ENCODE results near the gene DACH1.

Gene DACH1

GRCh38 chr13:71759651-71760511 lies 107.1 kb downstream of the DACH1 start:
- H2BK5ac ChIP-seq (ENCODE audit: low read length): no peak overlapping the region
- no peak overlapping the region for H2BK120ac ChIP-seq (ENCODE audit: low read depth, low read length)
- no peak overlapping the region for H3K4me3 ChIP-seq (ENCODE audit: low read length in 2 of 2)
- peak overlapping the region; percentile 66 for H2AFZ ChIP-seq (ENCODE audit: low read length)
- no peaks in the 10 kb centered on the region for H3K36me3 ChIP-seq (replicated peaks in 1 of 2; ENCODE audit: control insufficient read depth in 2 of 2, insufficient read depth in 2 of 2, low read length in 2 of 2)
- no peak overlapping the region for H3K4ac ChIP-seq (ENCODE audit: low read length)
- peak; percentile 44 for DNase-seq (ENCODE audit: low spot score)
- H4K8ac ChIP-seq (ENCODE audit: low read depth, low read length): no peak overlapping the region
- H3K27me3 ChIP-seq (ENCODE audit: control insufficient read depth in 3 of 3, insufficient read depth in 3 of 3, low read depth in 1 of 3, low read length in 3 of 3): no peaks in the 10 kb centered on the region
- H2BK12ac ChIP-seq (ENCODE audit: low read length): no peak overlapping the region
- no peaks in the 10 kb centered on the region for H3K9me3 ChIP-seq (replicated peaks in 1 of 2; ENCODE audit: control insufficient read depth in 2 of 2, insufficient read depth in 1 of 2, low read depth in 1 of 2, low read length in 2 of 2)
- peak overlapping the region; percentile 55 for H3K27ac ChIP-seq (replicated peaks; ENCODE audit: low read length)
- H3K4me2 ChIP-seq (ENCODE audit: insufficient read depth, low read length, poor library complexity, severe bottlenecking): no peak overlapping the region
- H3K23ac ChIP-seq (ENCODE audit: low read depth, low read length, poor library complexity): no peak overlapping the region
- H3K79me1 ChIP-seq (ENCODE audit: low read depth, low read length): no peaks in the 10 kb centered on the region
- no peak overlapping the region for H3K18ac ChIP-seq (ENCODE audit: low read length)
- H2BK15ac ChIP-seq (ENCODE audit: low read length): no peak overlapping the region
- no peak overlapping the region for H3K14ac ChIP-seq (ENCODE audit: low read length)
- H4K91ac ChIP-seq (ENCODE audit: low read depth, low read length, poor library complexity): no peak overlapping the region
- H3K9ac ChIP-seq (ENCODE audit: low read depth, low read length, poor library complexity): no peak overlapping the region
- H3K4me1 ChIP-seq (ENCODE audit: control insufficient read depth in 2 of 2, insufficient read depth in 1 of 2, low read depth in 1 of 2, low read length in 2 of 2): peaks cover 0 to 19% of the 10 kb centered on the region in 2 donors
- no CpG with 5 or more reads among the region's 10 CpGs for WGBS, 2 donors (ENCODE audit: extremely low coverage in 2 of 2, insufficient read length in 2 of 2, insufficient replicate concordance in 1 of 2)
- H2AK5ac ChIP-seq (ENCODE audit: low read depth, low read length): no peak overlapping the region

- Histone ChIP-seq H2BK12ac (ENCODE audit: low read length) (no peak overlapping the region), H4K8ac (ENCODE audit: low read depth, low read length) (no peak overlapping the region), H3K4me3 (ENCODE audit: low read length in 2 of 2) (no peak overlapping the region), H3K27me3 (ENCODE audit: control insufficient read depth in 3 of 3, insufficient read depth in 3 of 3, low read depth in 1 of 3, low read length in 3 of 3) (no peaks in the 10 kb centered on the region), H3K27ac (replicated peaks; ENCODE audit: low read length) (no peak overlapping the region), H3K36me3 (replicated peaks in 1 of 2; ENCODE audit: control insufficient read depth in 2 of 2, insufficient read depth in 2 of 2, low read length in 2 of 2) (no peaks in the 10 kb centered on the region), H3K9ac (ENCODE audit: low read depth, low read length, poor library complexity) (no peak overlapping the region), H3K14ac (ENCODE audit: low read length) (no peak overlapping the region), H2AFZ (ENCODE audit: low read length) (no peak overlapping the region), H3K4me1 (ENCODE audit: control insufficient read depth in 2 of 2, insufficient read depth in 1 of 2, low read depth in 1 of 2, low read length in 2 of 2) (peaks cover 0 to 19% of the 10 kb centered on the region in 2 donors), H2AK5ac (ENCODE audit: low read depth, low read length) (no peak overlapping the region), H3K4me2 (ENCODE audit: insufficient read depth, low read length, poor library complexity, severe bottlenecking) (no peak overlapping the region), H3K9me3 (replicated peaks in 1 of 2; ENCODE audit: control insufficient read depth in 2 of 2, insufficient read depth in 1 of 2, low read depth in 1 of 2, low read length in 2 of 2) (no peaks in the 10 kb centered on the region), H3K23ac (ENCODE audit: low read depth, low read length, poor library complexity) (no peak overlapping the region), H2BK15ac (ENCODE audit: low read length) (no peak overlapping the region), H2BK120ac (ENCODE audit: low read depth, low read length) (no peak overlapping the region), H3K79me1 (ENCODE audit: low read depth, low read length) (no peaks in the 10 kb centered on the region), H3K18ac (ENCODE audit: low read length) (no peak overlapping the region), H4K91ac (ENCODE audit: low read depth, low read length, poor library complexity) (no peak overlapping the region), H3K4ac (ENCODE audit: low read length) (no peak overlapping the region), H2BK5ac (ENCODE audit: low read length) (no peak overlapping the region)
- peak; percentile 14 for DNase-seq (ENCODE audit: low spot score)
- WGBS, 2 donors (ENCODE audit: extremely low coverage in 2 of 2, insufficient read length in 2 of 2, insufficient replicate concordance in 1 of 2): no CpG with 5 or more reads among the region's 2 CpGs
These were observed 108.2 kb downstream of the DACH1 start for GRCh38 chr13:71758828-71759227.

GRCh38 chr13:71754407-71754974 lies 112.5 kb downstream of the DACH1 start:
- H3K4me2 ChIP-seq (ENCODE audit: insufficient read depth, low read length, poor library complexity, severe bottlenecking): no peak overlapping the region
- H3K4me1 ChIP-seq (ENCODE audit: control insufficient read depth in 2 of 2, insufficient read depth in 1 of 2, low read depth in 1 of 2, low read length in 2 of 2): peaks cover 0 to 30% of the 10 kb centered on the region in 2 donors
- no peak overlapping the region for H2BK15ac ChIP-seq (ENCODE audit: low read length)
- no peak overlapping the region for H2BK120ac ChIP-seq (ENCODE audit: low read depth, low read length)
- no peak overlapping the region for H3K4me3 ChIP-seq (ENCODE audit: low read length in 2 of 2)
- H3K23ac ChIP-seq (ENCODE audit: low read depth, low read length, poor library complexity): no peak overlapping the region
- H3K27ac ChIP-seq (replicated peaks; ENCODE audit: low read length): no peak overlapping the region
- H3K79me1 ChIP-seq (ENCODE audit: low read depth, low read length): no peaks in the 10 kb centered on the region
- no peak overlapping the region for H2AK5ac ChIP-seq (ENCODE audit: low read depth, low read length)
- no peak overlapping the region for H4K8ac ChIP-seq (ENCODE audit: low read depth, low read length)
- no peak overlapping the region for H3K9ac ChIP-seq (ENCODE audit: low read depth, low read length, poor library complexity)
- H3K36me3 ChIP-seq (replicated peaks in 1 of 2; ENCODE audit: control insufficient read depth in 2 of 2, insufficient read depth in 2 of 2, low read length in 2 of 2): no peaks in the 10 kb centered on the region
- H3K27me3 ChIP-seq (ENCODE audit: control insufficient read depth in 3 of 3, insufficient read depth in 3 of 3, low read depth in 1 of 3, low read length in 3 of 3): no peaks in the 10 kb centered on the region
- no peaks in the 10 kb centered on the region for H3K9me3 ChIP-seq (replicated peaks in 1 of 2; ENCODE audit: control insufficient read depth in 2 of 2, insufficient read depth in 1 of 2, low read depth in 1 of 2, low read length in 2 of 2)
- H2BK12ac ChIP-seq (ENCODE audit: low read length): no peak overlapping the region
- no CpG with 5 or more reads among the region's 7 CpGs for WGBS, 2 donors (ENCODE audit: extremely low coverage in 2 of 2, insufficient read length in 2 of 2, insufficient replicate concordance in 1 of 2)
- H3K14ac ChIP-seq (ENCODE audit: low read length): no peak overlapping the region
- DNase-seq (ENCODE audit: low spot score): no peak
- no peak overlapping the region for H3K18ac ChIP-seq (ENCODE audit: low read length)
- no peak overlapping the region for H3K4ac ChIP-seq (ENCODE audit: low read length)
- H4K91ac ChIP-seq (ENCODE audit: low read depth, low read length, poor library complexity): no peak overlapping the region
- H2BK5ac ChIP-seq (ENCODE audit: low read length): no peak overlapping the region
- H2AFZ ChIP-seq (ENCODE audit: low read length): no peak overlapping the region

- H3K14ac ChIP-seq (ENCODE audit: low read length): no peak overlapping the region
- no peak overlapping the region for H3K4ac ChIP-seq (ENCODE audit: low read length)
- H3K4me2 ChIP-seq (ENCODE audit: insufficient read depth, low read length, poor library complexity, severe bottlenecking): no peak overlapping the region
- H4K91ac ChIP-seq (ENCODE audit: low read depth, low read length, poor library complexity): no peak overlapping the region
- H3K79me1 ChIP-seq (ENCODE audit: low read depth, low read length): no peaks in the 10 kb centered on the region
- no peak overlapping the region for H3K4me3 ChIP-seq (ENCODE audit: low read length in 2 of 2)
- no peak overlapping the region for H2AFZ ChIP-seq (ENCODE audit: low read length)
- H3K9ac ChIP-seq (ENCODE audit: low read depth, low read length, poor library complexity): no peak overlapping the region
- H3K27ac ChIP-seq (replicated peaks; ENCODE audit: low read length): no peak overlapping the region
- no CpG with 5 or more reads among the region's 4 CpGs for WGBS, 2 donors (ENCODE audit: extremely low coverage in 2 of 2, insufficient read length in 2 of 2, insufficient replicate concordance in 1 of 2)
- H3K36me3 ChIP-seq (replicated peaks in 1 of 2; ENCODE audit: control insufficient read depth in 2 of 2, insufficient read depth in 2 of 2, low read length in 2 of 2): no peaks in the 10 kb centered on the region
- DNase-seq (ENCODE audit: low spot score): no peak
- H3K27me3 ChIP-seq (ENCODE audit: control insufficient read depth in 3 of 3, insufficient read depth in 3 of 3, low read depth in 1 of 3, low read length in 3 of 3): no peaks in the 10 kb centered on the region
- peaks cover 0 to 18% of the 10 kb centered on the region in 2 donors for H3K4me1 ChIP-seq (ENCODE audit: control insufficient read depth in 2 of 2, insufficient read depth in 1 of 2, low read depth in 1 of 2, low read length in 2 of 2)
- H3K9me3 ChIP-seq (replicated peaks in 1 of 2; ENCODE audit: control insufficient read depth in 2 of 2, insufficient read depth in 1 of 2, low read depth in 1 of 2, low read length in 2 of 2): no peaks in the 10 kb centered on the region
- no peak overlapping the region for H2BK15ac ChIP-seq (ENCODE audit: low read length)
- H2AK5ac ChIP-seq (ENCODE audit: low read depth, low read length): no peak overlapping the region
- H3K23ac ChIP-seq (ENCODE audit: low read depth, low read length, poor library complexity): no peak overlapping the region
- no peak overlapping the region for H2BK120ac ChIP-seq (ENCODE audit: low read depth, low read length)
- H2BK12ac ChIP-seq (ENCODE audit: low read length): no peak overlapping the region
- no peak overlapping the region for H2BK5ac ChIP-seq (ENCODE audit: low read length)
- H4K8ac ChIP-seq (ENCODE audit: low read depth, low read length): no peak overlapping the region
- no peak overlapping the region for H3K18ac ChIP-seq (ENCODE audit: low read length)
These were observed 114.1 kb downstream of the DACH1 start for GRCh38 chr13:71752775-71753513.
